ENCODE measurements around the gene LPP. TPM values are rescaled to one million over a fixed set of nuclear protein-coding genes. Genes with fewer than 3 reads are reported as not detected.

LPP gene
- polyA plus RNA-seq, 3 donors: 14.1 to 23.2 (median 15.3) TPM

GRCh38 chr3:188212308-188212969 lies 58.5 kb downstream of the LPP start:
- Mint-ChIP-seq H3K27me3 (ENCODE audit: low read depth in 3 of 3) (peaks cover 0 to 3% (median 0%) of the 10 kb centered on the region in 3 donors), H3K27ac (peak overlapping the region in 2 of 7 donors; percentile 40 to 65), H3K4me1 (peaks cover 35% of the 10 kb centered on the region), H3K9me3 (no peaks in the 10 kb centered on the region), H3K4me3 (no peak overlapping the region), H3K36me3 (peaks cover 37 to 46% of the 10 kb centered on the region in 2 donors)
- H2AFZ ChIP-seq (ENCODE audit: insufficient read depth, low read depth, low read length, poor library complexity, severe bottlenecking): no peak overlapping the region
- H4K20me1 ChIP-seq (ENCODE audit: insufficient read depth, low read length): no peaks in the 10 kb centered on the region
- H3K4me2 ChIP-seq (replicated peaks; ENCODE audit: extremely low read depth, low read length, poor library complexity, severe bottlenecking): no peak overlapping the region
- intact Hi-C loops (cut with micrococcal nuclease): no loop called here
- H3K9ac ChIP-seq (ENCODE audit: insufficient read depth, low read length, poor library complexity, severe bottlenecking): no peak overlapping the region
- H3K36me3 ChIP-seq (replicated peaks in 1 of 2; ENCODE audit: control insufficient read depth in 1 of 2, insufficient read depth in 2 of 2, low read length in 2 of 2): peaks cover 4 to 19% of the 10 kb centered on the region in 2 donors
- H3K4me1 ChIP-seq (ENCODE audit: control insufficient read depth in 1 of 2, insufficient read depth in 2 of 2, low read length in 2 of 2): peaks cover 21 to 22% of the 10 kb centered on the region in 2 donors
- peaks cover 4% of the 10 kb centered on the region for H3K79me2 ChIP-seq (ENCODE audit: insufficient read depth, low read length)
- DNase-seq: no peak
- TF ChIP-seq CTCF (IDR thresholded peaks at IDR 0.05): no peak
- WGBS (ENCODE audit: insufficient coverage): 98% methylated on average over 4 of the region's 9 CpGs
- H3K27me3 ChIP-seq (ENCODE audit: control insufficient read depth in 2 of 2, insufficient read depth in 2 of 2, low read length in 2 of 2): no peaks in the 10 kb centered on the region
- no peak overlapping the region for H3K4me3 ChIP-seq (replicated peaks in 1 of 3; ENCODE audit: low read depth in 2 of 3, low read length in 3 of 3)
- no peaks in the 10 kb centered on the region for H3K9me3 ChIP-seq (replicated peaks in 1 of 2; ENCODE audit: control insufficient read depth in 1 of 2, insufficient read depth in 1 of 2, low read length in 2 of 2)
- H3K27ac ChIP-seq (ENCODE audit: low read depth in 1 of 2, low read length in 2 of 2): no peak overlapping the region

- Histone ChIP-seq H3K36me3 (replicated peaks in 1 of 2; ENCODE audit: control insufficient read depth in 1 of 2, insufficient read depth in 2 of 2, low read length in 2 of 2) (peaks cover 2 to 4% of the 10 kb centered on the region in 2 donors), H3K4me2 (replicated peaks; ENCODE audit: extremely low read depth, low read length, poor library complexity, severe bottlenecking) (no peak overlapping the region), H3K27me3 (ENCODE audit: control insufficient read depth in 2 of 2, insufficient read depth in 2 of 2, low read length in 2 of 2) (no peaks in the 10 kb centered on the region), H3K79me2 (ENCODE audit: insufficient read depth, low read length) (peaks cover 3% of the 10 kb centered on the region), H3K9me3 (replicated peaks in 1 of 2; ENCODE audit: control insufficient read depth in 1 of 2, insufficient read depth in 1 of 2, low read length in 2 of 2) (no peaks in the 10 kb centered on the region), H3K9ac (ENCODE audit: insufficient read depth, low read length, poor library complexity, severe bottlenecking) (no peak overlapping the region), H4K20me1 (ENCODE audit: insufficient read depth, low read length) (no peaks in the 10 kb centered on the region), H2AFZ (ENCODE audit: insufficient read depth, low read depth, low read length, poor library complexity, severe bottlenecking) (no peak overlapping the region), H3K4me1 (ENCODE audit: control insufficient read depth in 1 of 2, insufficient read depth in 2 of 2, low read length in 2 of 2) (peaks cover 21 to 22% of the 10 kb centered on the region in 2 donors), H3K4me3 (replicated peaks in 1 of 3; ENCODE audit: low read depth in 2 of 3, low read length in 3 of 3) (peak overlapping the region in 1 of 3 experiments; percentile 16), H3K27ac (ENCODE audit: low read depth in 1 of 2, low read length in 2 of 2) (peak overlapping the region; percentile 30 to 36)
- Mint-ChIP-seq H3K27ac (peak overlapping the region; percentile 84 to 96 (median 92)), H3K4me1 (peaks cover 35% of the 10 kb centered on the region), H3K27me3 (ENCODE audit: low read depth in 3 of 3) (peaks cover 0 to 3% (median 0%) of the 10 kb centered on the region in 3 donors), H3K9me3 (no peaks in the 10 kb centered on the region), H3K36me3 (peaks cover 28 to 35% of the 10 kb centered on the region in 2 donors), H3K4me3 (peak overlapping the region in 1 of 2 donors; percentile 44)
- no CpG with 5 or more reads among the region's 1 CpG for WGBS (ENCODE audit: insufficient coverage)
- peak; percentile 72 to 76 (median 72) for DNase-seq
- no peak for TF ChIP-seq CTCF (IDR thresholded peaks at IDR 0.05)
- intact Hi-C loops (cut with micrococcal nuclease): no loop called here
Observed at GRCh38 chr3:188214442-188214841, 60.5 kb downstream of the LPP start.

Data from CD14-positive monocyte (primary cell).